ENCODE data around the gene ASF1B.

GRCh38 chr19:14119644-14120496 is 16.5 kb downstream of the ASF1B start:
- TF ChIP-seq CTCF (IDR thresholded peaks at IDR 0.05 in 2 of 3, conservative IDR thresholded peaks at IDR 0.05 in 1 of 3; ENCODE audit: borderline replicate concordance in 1 of 3, insufficient read depth in 1 of 3, low read depth in 2 of 3, low read length in 2 of 3) (no peak), EZH2 (IDR thresholded peaks at IDR 0.05) (no peak), TCF7L2 (IDR thresholded peaks at IDR 0.05; ENCODE audit: borderline replicate concordance, extremely low read depth, insufficient read depth, insufficient read length) (no peak), RAD21 (IDR thresholded peaks at IDR 0.05; ENCODE audit: low read depth) (no peak), ATF3 (IDR thresholded peaks at IDR 0.05) (no peak), YY1 (IDR thresholded peaks at IDR 0.05; ENCODE audit: extremely low read depth, insufficient replicate concordance, low read depth, low read length) (no peak), CEBPB (IDR thresholded peaks at IDR 0.05; ENCODE audit: low read depth) (no peak), REST (IDR thresholded peaks at IDR 0.05; ENCODE audit: low read depth) (no peak), POLR2A (IDR thresholded peaks at IDR 0.05; ENCODE audit: borderline replicate concordance, extremely low read depth, insufficient read depth, insufficient read length) (no peak), SP1 (IDR thresholded peaks at IDR 0.05; ENCODE audit: low read depth) (no peak)

Measured in HCT116 (cell line).